HG03442 (cell line): ENCODE measurements around the gene RPF1.
"Not testable (repeated sequence)": the region's sequence is repeated elsewhere in the genome, so short reads cannot be mapped to it uniquely, and the experiment has no call there.

Source experiments
- ATAC-seq: cut with Tn5 transposase; IDR thresholded peaks from one replicate; pipeline ENCODE4 v1.9.1; 2021; ENCODE audit warnings: mild to moderate bottlenecking, moderate library complexity; ENCODE audit not compliant: unreplicated experiment

Gene RPF1

DNA sequence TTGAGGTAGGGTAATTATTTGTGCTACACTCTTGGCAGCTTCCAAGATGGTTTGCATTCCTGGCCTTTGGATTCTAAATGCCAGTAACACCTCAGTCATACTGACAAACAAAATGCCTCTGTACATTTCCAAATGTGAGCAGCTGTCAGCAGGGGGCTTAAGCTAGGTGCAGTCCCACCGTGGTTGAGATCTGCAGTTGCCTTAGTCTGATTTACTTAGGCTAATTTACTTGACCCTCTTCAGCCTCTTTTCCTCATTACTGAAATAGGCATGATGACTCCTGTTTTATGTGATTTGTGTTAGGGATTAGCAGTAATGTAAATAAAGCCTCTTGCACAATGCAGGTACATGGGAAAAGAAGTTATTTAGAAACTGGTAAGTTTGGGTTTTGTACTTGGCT is 13.7 kb downstream of the RPF1 start:
- no peak for ATAC-seq

DNA sequence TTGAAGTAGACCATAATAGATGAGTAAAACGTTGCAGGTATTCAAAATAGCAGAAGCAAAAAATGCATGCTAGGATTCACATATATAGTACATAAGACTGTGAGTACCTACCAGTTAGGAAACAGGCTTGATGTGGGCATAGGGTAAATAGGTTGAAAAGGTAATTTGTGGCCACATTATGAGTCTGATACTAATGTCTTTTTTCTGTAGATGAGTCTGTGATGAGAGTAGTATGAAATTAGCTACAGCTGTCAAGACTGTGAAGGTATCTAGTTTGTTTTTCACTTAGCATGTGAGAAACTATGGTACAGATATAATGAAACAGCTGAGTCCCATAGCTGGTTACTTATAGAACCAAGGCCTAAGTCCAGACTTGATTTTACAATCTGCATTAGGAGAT is 14.7 kb downstream of the RPF1 start:
- ATAC-seq = no peak

DNA sequence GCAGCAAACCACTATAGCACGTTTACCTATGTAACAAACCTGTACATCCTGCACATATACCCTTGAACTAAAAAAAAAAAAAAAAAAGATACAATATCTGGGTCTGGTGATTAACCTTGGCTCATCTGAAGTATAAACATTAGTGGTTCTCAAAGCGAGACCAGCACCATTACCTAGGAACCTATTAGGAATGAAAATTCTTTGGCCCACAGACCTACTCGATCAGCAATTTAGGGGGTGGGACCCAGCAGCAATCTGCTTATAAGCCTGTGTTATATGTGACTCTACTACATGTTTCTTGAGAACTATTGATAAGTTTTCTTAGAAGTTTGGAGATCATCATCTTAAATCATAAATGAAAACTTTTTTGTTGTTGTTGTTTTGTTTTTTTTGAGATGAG is 17.4 kb downstream of the RPF1 start:
- no peak for ATAC-seq

DNA sequence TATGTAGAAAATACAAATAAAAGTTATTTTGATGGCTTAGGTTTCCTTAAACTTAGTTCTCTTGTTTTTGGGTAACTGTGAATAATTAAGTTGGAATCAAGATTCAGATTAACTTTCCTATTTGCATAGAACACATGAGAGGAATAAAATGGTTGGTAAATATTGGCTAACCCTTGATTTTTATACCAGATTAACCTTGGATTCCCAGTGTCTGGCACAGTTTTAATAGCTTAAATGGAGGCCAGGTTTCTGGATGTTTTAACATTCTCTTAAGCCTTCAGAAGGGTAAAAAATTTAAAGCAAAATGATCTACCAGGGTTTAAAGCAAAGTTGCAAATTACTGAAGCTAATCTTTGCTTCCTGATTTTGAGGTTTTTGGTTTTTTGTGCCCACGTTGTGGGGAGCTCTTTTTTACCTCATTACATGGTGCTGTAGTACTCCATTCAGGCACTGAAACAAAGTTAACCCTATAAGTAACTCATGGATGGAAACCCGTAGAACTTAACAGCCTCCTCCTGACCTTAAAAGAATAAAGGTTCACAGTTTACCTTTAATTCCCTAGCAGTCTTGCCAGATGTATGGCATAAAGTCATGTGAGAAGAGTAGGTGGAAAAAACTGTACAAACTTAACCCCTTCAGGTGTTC is 18.7 kb downstream of the RPF1 start:
- no peak for ATAC-seq

DNA sequence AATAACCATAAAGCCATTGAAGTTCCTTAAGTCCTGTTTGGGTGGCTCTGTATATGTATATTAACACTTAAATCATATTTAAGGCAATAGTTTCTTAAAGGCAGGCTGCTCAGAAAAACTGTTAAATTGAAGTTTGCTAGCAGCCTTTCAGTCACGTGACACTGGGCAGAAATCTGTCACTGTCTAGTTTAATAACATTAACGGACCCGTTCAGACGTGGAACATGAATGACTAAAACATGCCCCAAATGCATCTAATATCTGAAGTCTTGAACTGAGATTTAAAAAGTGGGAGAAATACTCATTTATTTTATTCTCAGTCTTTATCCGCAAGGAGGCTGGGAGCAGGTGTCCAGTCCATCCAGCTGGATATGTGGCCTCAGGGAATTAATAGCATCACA is 23.9 kb downstream of the RPF1 start:
- no peak for ATAC-seq

DNA sequence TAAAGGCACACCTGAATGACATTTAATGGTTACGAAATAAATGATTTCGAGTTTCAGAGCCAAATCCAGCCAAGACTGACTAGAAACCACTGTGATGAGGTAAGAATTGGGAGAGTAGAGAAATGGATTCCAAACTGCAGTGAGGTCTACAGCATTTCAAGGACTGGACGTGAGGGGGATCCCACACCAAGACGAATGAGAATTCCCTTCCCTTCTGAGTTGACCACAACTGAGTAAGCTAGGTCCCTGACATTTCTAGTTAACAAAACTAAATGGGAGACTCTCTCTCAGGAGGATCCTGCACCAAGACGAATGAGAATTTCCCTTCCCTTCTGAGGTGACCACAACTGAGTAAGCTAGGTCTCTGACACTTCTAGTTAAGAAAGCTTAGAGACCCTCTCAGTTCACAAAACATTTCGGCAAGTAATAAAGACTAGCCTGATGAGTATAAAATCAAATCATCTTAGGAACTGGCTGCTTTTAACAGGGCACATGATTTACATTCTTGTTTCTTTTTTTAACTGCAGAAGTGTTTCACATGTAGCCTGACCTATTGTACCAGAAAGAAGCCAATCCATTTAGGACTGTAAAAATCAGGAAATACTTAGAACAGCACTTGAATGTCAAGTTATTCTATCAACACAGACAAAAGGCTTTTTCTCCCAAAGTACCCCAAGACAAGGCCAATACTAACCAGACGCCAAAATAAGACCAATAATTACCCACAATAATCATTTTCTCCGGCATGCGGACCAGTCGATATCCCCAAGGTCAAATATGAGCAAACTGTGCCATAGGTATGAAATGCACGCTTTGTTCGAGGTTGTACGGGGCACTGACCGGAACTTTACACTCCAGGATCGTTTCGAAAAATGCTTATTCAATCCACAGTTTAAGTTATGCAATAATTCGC is 25.8 kb downstream of the RPF1 start:
- no peak for ATAC-seq

DNA sequence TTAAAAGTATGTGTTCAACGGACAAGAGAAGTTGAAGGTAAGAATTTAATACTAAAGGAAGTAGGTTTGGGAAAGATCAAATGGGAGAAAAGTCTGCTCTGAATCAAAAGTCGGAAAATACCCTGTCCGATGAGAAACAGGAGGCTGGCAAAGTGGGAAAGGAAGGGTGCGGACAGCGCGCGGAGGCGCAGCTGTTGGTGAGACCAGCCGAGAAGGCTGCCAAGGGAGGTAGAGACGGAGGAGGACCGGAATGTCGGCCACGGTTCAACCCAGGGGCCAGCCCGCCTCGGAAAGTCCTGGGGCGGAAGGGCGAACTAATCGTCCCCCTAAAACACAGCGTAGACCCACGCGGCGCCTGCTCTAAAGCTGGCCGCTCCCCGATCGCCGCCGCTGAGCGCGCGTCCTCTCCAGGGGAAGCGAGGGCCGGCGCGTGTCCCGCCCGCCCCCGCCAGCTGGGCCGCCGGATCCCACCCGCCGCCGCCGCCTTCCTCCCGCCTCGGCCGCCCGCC is 26.5 kb downstream of the RPF1 start:
- ATAC-seq = peak; percentile 31

DNA sequence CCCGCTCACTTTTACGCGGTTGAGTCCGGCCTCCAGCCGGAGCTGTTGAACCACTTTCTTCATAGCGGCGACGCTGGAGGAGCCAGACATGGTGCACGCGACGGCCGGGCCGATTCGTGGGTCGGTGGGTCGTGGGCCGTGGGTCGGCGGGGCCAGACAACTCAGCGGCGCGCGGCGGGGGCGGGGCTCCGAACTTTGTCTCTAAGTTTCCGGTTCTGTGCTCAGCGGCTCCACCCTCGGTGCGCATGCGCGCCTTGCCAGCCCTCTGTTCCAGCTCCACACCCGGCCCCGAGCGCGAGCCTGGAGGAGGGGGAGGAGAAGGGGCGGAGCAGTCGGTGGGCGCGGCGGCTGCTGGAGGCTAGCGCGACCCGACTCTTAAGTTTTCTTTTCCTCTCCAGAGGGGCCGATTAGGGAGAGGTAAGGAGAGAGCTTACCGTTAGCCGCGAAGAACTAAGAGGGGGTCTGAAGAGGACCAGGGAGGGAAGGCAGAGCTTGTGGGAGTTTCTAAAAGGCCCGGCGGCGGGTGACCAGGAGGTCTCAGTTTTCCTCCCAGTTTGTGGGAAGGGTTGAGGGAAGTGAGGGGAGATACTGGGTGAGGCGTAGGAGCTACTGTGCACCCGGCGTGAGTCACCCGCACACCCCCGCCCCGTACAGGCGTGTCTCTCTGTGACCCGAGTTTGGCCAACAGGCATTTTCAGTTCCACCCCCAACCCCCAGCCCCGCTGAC is 27.1 kb downstream of the RPF1 start, which contains the start of the genes GNG5 and SPATA1:
Gene GNG5, minus strand, starts transcription at position 580 of the 727 bp plus-strand sequence. Its CDS starts 490 bp downstream, at position 90.
Gene SPATA1, plus strand, starts transcription at position 385 of the 727 bp plus-strand sequence. CDS start 9,974 bp downstream, outside the sequence.
- peak; percentile 77 for ATAC-seq

DNA sequence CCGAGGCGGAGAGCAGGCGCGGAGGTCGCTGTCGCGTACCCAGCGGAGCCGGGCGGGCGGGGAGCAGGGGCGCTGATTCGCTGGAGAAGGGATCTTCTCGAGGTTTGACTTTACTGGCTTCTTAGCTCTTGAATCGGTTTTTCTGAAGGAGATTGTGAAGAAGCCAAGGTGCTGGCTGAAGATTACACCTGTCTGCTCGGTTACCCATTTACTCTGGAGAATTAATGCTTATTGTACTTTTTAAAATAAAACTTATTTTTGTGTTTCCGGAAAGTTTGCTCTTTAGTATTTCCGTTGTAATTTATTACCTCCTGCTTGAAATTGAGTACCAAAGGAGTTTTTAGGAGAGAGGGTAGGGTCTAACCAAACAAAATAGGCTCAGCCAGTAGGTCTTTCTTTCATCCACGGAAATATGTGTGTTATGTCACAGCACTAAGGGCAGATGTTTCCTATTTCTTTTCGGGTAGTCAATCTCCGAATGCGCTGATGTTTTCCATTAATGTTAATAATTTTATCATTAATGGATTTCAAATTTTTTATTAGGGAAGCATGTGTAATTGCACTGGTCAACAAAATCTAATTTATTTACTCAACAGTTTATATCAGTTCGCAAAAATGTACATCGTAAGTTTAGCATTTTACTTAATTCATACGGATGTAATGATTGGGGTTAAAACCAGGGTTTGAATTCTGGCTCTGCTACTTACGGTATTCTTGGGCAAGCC is 27.8 kb downstream of the RPF1 start:
- no peak for ATAC-seq

DNA sequence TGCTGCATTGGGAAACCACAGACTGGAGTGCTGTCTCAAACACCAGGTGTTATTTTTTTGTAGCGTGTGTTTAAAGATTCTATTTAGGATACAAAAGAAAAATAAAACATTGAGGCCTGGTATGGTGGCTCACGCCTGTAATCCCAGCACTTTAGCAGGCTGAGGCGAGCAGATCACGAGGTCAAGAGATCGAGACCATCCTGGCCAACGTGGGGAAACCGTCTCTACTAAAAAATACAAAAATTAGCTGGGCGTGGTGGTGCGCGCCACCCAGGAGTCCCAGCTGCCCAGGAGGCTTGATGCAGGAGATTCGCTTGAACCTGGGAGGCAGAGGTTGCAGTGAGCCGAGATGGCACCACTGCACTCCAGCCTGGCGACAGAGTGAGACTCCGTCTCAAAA is 28.8 kb downstream of the RPF1 start:
- ATAC-seq = not testable (repeated sequence)

DNA sequence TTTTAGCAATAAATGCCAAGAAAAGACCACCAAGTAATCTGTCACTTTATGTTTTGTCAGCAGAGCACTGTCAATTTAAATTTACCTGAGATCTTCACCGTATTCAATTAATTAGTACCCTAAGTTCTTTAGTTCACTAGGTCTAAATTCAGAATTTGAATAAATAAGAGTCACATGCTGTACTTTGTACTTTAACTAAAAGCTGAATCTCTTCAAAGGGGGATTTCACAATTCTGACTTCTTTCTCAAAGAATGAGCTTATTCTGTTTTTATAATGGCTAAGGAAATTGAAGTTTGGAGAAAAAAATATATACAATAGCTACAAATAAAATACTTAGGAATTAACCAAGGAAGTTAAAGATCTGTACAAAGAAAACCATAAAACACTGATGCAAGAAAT is 29.4 kb downstream of the RPF1 start:
- no peak for ATAC-seq

DNA sequence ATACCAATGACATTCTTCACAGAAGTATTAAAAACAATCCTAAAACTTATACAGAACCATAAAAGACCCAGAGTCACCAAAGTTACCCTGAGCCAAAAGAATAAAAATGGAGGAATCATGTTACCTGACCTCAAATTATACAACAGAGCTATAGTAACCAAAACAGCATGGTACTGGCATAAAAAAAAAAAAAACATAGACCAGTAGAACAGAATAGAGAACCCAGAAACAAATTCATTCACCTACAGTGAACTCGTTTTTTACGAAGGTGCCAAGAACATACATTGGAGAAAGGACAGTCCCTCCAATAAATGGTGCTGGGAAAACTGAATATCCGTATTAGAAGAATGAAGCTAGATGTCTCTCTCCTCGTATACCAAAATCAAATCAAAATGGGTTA is 30.0 kb downstream of the RPF1 start:
- no peak for ATAC-seq

DNA sequence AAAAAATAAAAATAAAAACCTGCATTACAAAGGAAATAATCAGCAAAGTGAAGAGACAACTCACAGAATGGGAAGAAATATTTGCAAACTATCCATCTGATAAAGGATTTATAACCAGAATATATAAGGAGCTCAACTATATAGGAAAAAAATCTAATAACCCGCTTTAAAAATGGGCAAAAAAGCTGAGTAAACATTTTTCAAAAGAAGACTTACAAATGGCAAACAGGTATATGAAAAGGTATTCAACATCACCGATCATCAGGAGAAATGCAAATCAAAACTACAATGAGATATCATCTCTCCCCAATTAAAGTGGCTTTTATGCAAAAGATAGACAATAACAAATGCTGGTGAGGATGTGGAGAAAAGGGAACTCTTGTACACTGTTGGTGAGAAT is 31.1 kb downstream of the RPF1 start:
- ATAC-seq = no peak

DNA sequence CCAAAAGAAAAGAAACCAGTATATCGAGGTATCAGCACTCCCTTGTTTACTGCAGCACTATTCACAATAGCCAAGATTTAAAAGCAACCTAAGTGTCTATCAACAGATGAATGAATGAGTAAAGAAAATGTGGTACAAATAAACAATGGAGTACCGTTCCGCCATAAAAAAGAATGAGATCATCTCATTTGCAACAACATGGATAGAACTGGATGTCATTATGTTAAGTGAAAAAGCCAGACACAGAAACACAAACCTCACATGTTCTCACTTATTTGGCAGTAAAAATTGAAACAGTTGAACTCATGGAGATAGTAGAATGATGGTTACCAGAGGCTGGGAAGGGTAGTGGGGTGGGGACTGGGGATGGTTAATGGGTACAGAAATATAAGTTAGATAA is 31.6 kb downstream of the RPF1 start:
- no peak for ATAC-seq

DNA sequence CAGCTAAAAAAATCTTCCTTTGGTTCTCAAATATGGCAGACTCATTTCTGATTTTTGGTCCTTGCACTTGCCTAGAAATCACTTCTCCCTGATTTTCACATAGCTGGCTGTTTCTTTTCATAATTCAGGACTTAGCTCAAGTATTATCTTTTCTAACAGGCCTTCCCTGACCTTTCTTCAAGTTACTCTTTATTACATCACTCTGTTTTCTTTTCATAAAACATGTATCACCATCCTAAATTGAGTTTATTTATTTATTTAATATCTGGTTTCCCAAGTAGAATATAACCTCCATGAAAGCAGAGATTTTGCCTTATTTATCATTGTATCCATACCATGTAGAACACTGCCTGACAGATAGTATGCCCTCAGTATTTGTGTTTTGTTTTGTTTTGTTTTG is 45.5 kb downstream of the RPF1 start:
- ATAC-seq = no peak

DNA sequence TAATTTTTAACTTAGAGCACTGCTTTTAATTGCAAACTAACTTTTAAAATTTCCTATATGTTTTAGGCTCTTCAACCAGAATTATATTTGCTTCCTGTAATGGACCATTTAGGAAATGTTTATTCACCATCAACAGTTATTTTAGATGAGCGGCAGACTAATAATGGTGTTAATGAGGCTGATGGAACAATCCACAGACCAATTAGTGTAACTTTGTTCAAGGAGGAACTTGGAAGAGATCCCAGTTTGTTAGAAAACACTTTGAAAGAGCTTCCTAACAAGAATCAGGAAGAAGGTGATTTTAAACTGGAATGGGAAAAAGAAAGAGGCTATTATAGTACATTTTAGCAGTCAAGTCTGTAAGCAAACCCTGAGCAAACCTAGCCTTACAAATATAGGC is 46.7 kb downstream of the RPF1 start:
- ATAC-seq = no peak

DNA sequence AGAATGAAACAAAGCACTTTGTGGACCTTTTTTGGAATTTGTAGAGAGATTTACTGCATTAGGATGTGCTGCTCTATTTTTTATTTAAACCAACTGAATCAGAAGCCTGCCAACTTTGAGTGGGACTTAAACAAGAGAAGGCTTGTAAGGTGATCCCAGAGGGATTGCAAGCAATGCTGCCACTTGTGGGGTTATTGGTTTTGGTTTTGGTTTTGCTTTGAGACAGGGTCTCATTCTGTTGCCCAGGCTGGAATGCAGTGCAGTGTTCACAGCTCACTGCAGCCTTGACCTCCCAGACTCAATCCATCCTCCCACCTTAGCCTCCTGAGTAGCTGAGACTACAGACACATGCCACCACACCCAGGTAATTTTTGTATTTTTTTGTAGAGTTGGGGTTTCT is 59.5 kb downstream of the RPF1 start:
- ATAC-seq = peak; percentile 50

DNA sequence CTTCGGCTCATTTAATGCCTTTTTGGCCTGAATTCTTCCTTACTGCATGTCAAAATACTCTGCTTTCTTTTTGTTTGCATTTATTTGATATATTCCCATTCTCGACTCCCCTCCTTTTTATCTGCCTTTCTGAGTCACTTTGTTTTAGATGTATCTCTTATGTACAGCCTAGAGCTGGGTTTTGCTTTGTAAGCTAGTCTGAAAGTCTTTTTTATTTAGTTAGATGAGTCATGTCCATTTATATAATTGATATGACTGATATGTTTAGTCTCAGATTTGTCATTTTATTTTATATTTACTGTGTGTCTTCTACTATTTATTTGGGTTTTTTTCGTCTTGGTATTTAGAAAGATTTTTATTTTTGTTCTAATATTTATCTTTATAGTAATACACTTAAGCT is 60.9 kb downstream of the RPF1 start:
- no peak for ATAC-seq

DNA sequence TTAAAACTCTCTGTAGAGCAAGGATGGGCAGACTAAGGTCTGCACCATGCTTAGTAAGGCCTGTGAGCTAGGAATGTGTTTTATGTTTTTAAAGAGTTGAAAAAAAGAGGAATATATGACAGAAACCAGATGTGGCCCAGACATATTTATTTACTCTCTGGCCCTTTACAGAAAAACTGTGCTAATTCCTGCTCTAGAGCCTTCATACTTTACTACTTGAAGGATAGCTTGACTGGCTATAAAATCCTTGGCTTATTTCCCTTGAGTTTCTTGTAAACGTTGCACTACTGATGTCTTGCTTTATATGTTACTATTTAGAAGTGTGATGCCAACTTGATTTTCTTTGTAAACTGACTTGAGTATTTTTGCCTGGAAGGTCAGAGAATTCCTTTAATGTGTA is 61.7 kb downstream of the RPF1 start:
- no peak for ATAC-seq

DNA sequence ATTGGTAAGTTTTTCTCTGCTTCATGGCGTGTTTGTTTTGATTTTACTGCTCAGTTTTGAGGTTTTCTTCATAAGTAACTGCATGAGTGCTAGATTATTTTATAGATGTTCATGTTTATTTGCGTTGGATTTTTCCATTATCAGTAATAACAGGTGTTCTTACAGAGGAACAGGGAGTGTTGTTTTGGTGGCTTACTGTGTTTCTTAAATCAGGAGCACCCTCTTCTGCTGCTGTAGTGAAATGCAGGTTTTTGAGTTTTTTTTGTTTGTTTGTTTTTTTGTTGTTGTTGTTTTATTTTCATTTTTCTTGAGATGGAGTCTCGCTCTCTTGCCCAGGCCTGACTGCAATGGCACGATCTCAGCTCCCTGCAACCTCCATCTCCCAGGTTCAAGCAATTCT is 62.6 kb downstream of the RPF1 start:
- ATAC-seq = no peak
